ENCODE data around the gene SNRNP48. TPM values are rescaled to one million over a fixed set of nuclear protein-coding genes. Genes with fewer than 3 reads are reported as not detected.

SNRNP48 gene
- total RNA-seq, 5 donors from 2014 or later (not counting 1 experiment from before 2014, with no cell fraction given), result 13.6 to 20.0 (median 17.7) TPM

DNA sequence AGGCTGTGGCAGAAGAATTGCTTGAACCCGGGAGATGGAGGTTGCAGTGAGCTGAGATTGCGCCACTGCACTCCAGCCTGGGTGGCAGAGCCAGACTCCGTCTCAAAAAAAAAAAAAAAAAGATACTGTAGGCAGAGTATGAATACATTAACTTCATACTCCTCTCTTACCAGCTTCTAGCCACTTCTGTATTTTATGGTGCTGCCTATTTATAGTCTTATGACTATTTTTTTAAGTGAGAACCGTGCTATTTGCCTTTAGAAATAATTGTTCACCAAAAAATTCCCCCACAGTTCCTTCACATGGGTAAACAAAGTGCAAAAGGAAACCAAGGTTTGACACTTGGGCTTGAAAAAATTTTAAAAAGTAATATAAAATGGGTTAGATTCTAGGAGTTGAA is 1.5 kb upstream of the SNRNP48 start:
- DNase-seq (no peak), ATAC-seq (replicated peaks in 1 of 4) (no peak)
- peaks cover 8 to 11% of the 10 kb centered on the region in 2 experiments for H3K4me1 ChIP-seq (ENCODE audit: control insufficient read depth in 1 of 2, extremely low read depth in 1 of 2, insufficient read depth in 2 of 2, low read length in 2 of 2)
- no peak overlapping the region for H3K27ac ChIP-seq (ENCODE audit: low read length)
- Mint-ChIP-seq H3K4me1 (peaks cover 47 to 50% (median 47%) of the 10 kb centered on the region in 3 donors), H3K9me3 (no peaks in the 10 kb centered on the region), H3K4me3 (no peak overlapping the region), H3K27ac (no peak overlapping the region), H3K36me3 (peaks cover 4% of the 10 kb centered on the region), H3K27me3 (peaks cover 0 to 13% of the 10 kb centered on the region in 2 donors)
- H3K36me3 ChIP-seq (ENCODE audit: control insufficient read depth in 2 of 2, extremely low read depth in 1 of 2, insufficient read depth in 1 of 2, low read length in 1 of 2), result no peaks in the 10 kb centered on the region
- POLR2A ChIA-PET, result no interaction called here
- WGBS (ENCODE audit: insufficient coverage), result no CpG with 5 or more reads among the region's 4 CpGs
- no peaks in the 10 kb centered on the region for H3K9me3 ChIP-seq
- no peak overlapping the region for H3K4me3 ChIP-seq (ENCODE audit: control insufficient read depth in 1 of 2, extremely low read depth in 1 of 2, low read length in 1 of 2)
- CTCF ChIA-PET, result interaction anchor here in 1 of 2 donors (0.7 kb wide), 1 partner anchor 11 kb away, joined by 6 read pairs; no protein-coding TSS in a partner anchor
- H3K27me3 ChIP-seq (replicated peaks in 1 of 2; ENCODE audit: control insufficient read depth in 2 of 2, extremely low read depth in 1 of 2, insufficient read depth in 2 of 2, low read length in 1 of 2), result peaks cover 0 to 6% of the 10 kb centered on the region in 2 experiments

- H3K9me3 ChIP-seq, result no peaks in the 10 kb centered on the region
- no CpG with 5 or more reads among the region's 3 CpGs for WGBS (ENCODE audit: insufficient coverage)
- DNase-seq (no peak), ATAC-seq (replicated peaks in 1 of 4) (no peak)
- peaks cover 8 to 11% of the 10 kb centered on the region in 2 experiments for H3K4me1 ChIP-seq (ENCODE audit: control insufficient read depth in 1 of 2, extremely low read depth in 1 of 2, insufficient read depth in 2 of 2, low read length in 2 of 2)
- Mint-ChIP-seq H3K4me1 (peaks cover 47 to 50% (median 47%) of the 10 kb centered on the region in 3 donors), H3K27ac (peak overlapping the region; percentile 94 to 98), H3K9me3 (no peaks in the 10 kb centered on the region), H3K27me3 (peaks cover 0 to 10% of the 10 kb centered on the region in 2 donors), H3K4me3 (peak overlapping the region; percentile 98 to 100 (median 99)), H3K36me3 (peaks cover 4% of the 10 kb centered on the region)
- CTCF ChIA-PET, result interaction anchor here (0.5 to 0.7 kb wide), 4 partner anchors 26 to 1720 kb away, joined by 3 to 5 read pairs (median 3); partner anchors contain the start of gene EEF1E1 (in 1 of the 2)
- peaks cover 0 to 1% of the 10 kb centered on the region in 2 donors for H3K36me3 ChIP-seq (ENCODE audit: control insufficient read depth in 2 of 2, extremely low read depth in 1 of 2, insufficient read depth in 1 of 2, low read length in 1 of 2)
- no peak overlapping the region for H3K4me3 ChIP-seq (ENCODE audit: control insufficient read depth in 1 of 2, extremely low read depth in 1 of 2, low read length in 1 of 2)
- POLR2A ChIA-PET, result interaction anchor here (0.6 to 1.5 kb wide), 3 partner anchors 9 to 200 kb away, joined by 4 to 5 read pairs (median 4); no protein-coding TSS in a partner anchor
- peaks cover 0 to 6% of the 10 kb centered on the region in 2 experiments for H3K27me3 ChIP-seq (replicated peaks in 1 of 2; ENCODE audit: control insufficient read depth in 2 of 2, extremely low read depth in 1 of 2, insufficient read depth in 2 of 2, low read length in 1 of 2)
- no peak overlapping the region for H3K27ac ChIP-seq (ENCODE audit: low read length)
Observed at GRCh38 chr6:7589221-7589620, 777 bp upstream of the SNRNP48 start.

- CTCF ChIA-PET, result interaction anchor here in 1 of 2 donors (0.5 kb wide), 1 partner anchor 340 kb away, joined by 6 read pairs; no protein-coding TSS in a partner anchor
- H3K4me1 Mint-ChIP-seq, result peaks cover 46 to 47% (median 47%) of the 10 kb centered on the region in 3 donors
Observed at GRCh38 chr6:7590918-7591302, 912 bp downstream of the SNRNP48 start.

DNA sequence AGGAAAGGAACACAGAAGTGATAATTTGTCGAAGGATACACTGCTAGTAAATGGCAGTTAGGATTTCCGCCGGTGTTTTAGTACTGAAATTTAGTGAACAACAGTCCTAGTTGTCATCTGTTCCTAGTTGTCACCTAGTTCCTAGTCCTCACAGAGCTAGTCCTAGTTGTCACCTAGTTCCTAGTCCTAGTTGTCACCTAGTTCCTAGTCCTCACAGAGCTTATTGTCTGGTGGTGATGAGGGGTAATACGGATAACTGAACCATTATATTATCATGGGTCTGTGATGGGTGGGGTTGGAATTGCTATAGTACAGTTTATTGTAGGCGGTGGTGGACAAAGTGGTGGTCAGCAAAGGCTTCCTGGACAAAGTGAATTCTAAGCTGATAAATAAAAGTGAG is 1.8 kb downstream of the SNRNP48 start:
- H3K36me3 Mint-ChIP-seq, result peaks cover 18% of the 10 kb centered on the region
- 100% methylated on average over 4 of the region's 5 CpGs for WGBS (ENCODE audit: insufficient coverage)
- H3K4me3 Mint-ChIP-seq, result peak overlapping the region; percentile 37 to 100 (median 98)
- POLR2A ChIA-PET, result no interaction called here
- no peak for DNase-seq
- H3K9me3 Mint-ChIP-seq, result no peaks in the 10 kb centered on the region
- no peak for ATAC-seq (replicated peaks in 1 of 4)
- H3K9me3 ChIP-seq, result no peaks in the 10 kb centered on the region
- peak overlapping the region; percentile 3 to 5 for H3K27ac Mint-ChIP-seq
- H3K4me1 ChIP-seq (ENCODE audit: control insufficient read depth in 1 of 2, extremely low read depth in 1 of 2, insufficient read depth in 2 of 2, low read length in 2 of 2), result peaks cover 8 to 11% of the 10 kb centered on the region in 2 experiments
- H3K4me1 Mint-ChIP-seq, result peaks cover 46 to 50% (median 47%) of the 10 kb centered on the region in 3 donors
- H3K36me3 ChIP-seq (ENCODE audit: control insufficient read depth in 2 of 2, extremely low read depth in 1 of 2, insufficient read depth in 1 of 2, low read length in 1 of 2), result peaks cover 0 to 23% of the 10 kb centered on the region in 2 donors
- no peaks in the 10 kb centered on the region for H3K27me3 ChIP-seq (replicated peaks in 1 of 2; ENCODE audit: control insufficient read depth in 2 of 2, extremely low read depth in 1 of 2, insufficient read depth in 2 of 2, low read length in 1 of 2)
- H3K27me3 Mint-ChIP-seq, result no peaks in the 10 kb centered on the region
- no peak overlapping the region for H3K4me3 ChIP-seq (ENCODE audit: control insufficient read depth in 1 of 2, extremely low read depth in 1 of 2, low read length in 1 of 2)
- CTCF ChIA-PET, result no interaction called here
- no peak overlapping the region for H3K27ac ChIP-seq (ENCODE audit: low read length)

More at GRCh38 chr6:7590918-7591302, 912 bp downstream of the SNRNP48 start:
- Mint-ChIP-seq H3K36me3 (peaks cover 12% of the 10 kb centered on the region), H3K27me3 (no peaks in the 10 kb centered on the region), H3K9me3 (no peaks in the 10 kb centered on the region), H3K4me3 (peak overlapping the region; percentile 98 to 100 (median 99)), H3K27ac (peak overlapping the region; percentile 87 to 94)
- POLR2A ChIA-PET, result no interaction called here
- H3K4me3 ChIP-seq (ENCODE audit: control insufficient read depth in 1 of 2, extremely low read depth in 1 of 2, low read length in 1 of 2), result peak overlapping the region; percentile 88 to 89
- no peak overlapping the region for H3K27ac ChIP-seq (ENCODE audit: low read length)
- H3K27me3 ChIP-seq (replicated peaks in 1 of 2; ENCODE audit: control insufficient read depth in 2 of 2, extremely low read depth in 1 of 2, insufficient read depth in 2 of 2, low read length in 1 of 2), result no peaks in the 10 kb centered on the region
- no peak for DNase-seq
- H3K9me3 ChIP-seq, result no peaks in the 10 kb centered on the region
- no peak for ATAC-seq (replicated peaks in 1 of 4)
- peaks cover 8 to 11% of the 10 kb centered on the region in 2 experiments for H3K4me1 ChIP-seq (ENCODE audit: control insufficient read depth in 1 of 2, extremely low read depth in 1 of 2, insufficient read depth in 2 of 2, low read length in 2 of 2)
- H3K36me3 ChIP-seq (ENCODE audit: control insufficient read depth in 2 of 2, extremely low read depth in 1 of 2, insufficient read depth in 1 of 2, low read length in 1 of 2), result peaks cover 0 to 17% of the 10 kb centered on the region in 2 donors
- 65% methylated on average over 7 of the region's 10 CpGs for WGBS (ENCODE audit: insufficient coverage)

DNA sequence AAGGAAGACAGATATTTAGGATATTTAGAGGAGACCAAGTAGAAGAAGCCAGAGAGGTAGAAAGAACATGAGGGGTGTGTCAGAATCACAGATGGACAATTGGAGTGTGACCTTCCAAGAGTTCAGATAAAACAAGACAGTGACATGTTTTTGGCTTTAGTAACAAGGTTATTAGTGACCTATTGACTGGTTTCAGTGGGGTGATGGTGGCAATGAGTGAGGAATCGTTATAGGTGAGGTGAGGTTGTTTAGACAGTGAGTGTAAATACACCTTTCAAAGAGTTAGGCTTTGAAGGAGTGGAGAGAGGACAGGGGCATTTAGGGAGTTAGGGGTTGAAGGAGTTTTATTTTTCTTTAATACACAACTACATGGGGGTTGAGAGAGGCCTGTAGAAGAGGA is 3.2 kb downstream of the SNRNP48 start:
- Histone ChIP-seq H3K27me3 (replicated peaks in 1 of 2; ENCODE audit: control insufficient read depth in 2 of 2, extremely low read depth in 1 of 2, insufficient read depth in 2 of 2, low read length in 1 of 2) (no peaks in the 10 kb centered on the region), H3K4me1 (ENCODE audit: control insufficient read depth in 1 of 2, extremely low read depth in 1 of 2, insufficient read depth in 2 of 2, low read length in 2 of 2) (peaks cover 8 to 11% of the 10 kb centered on the region in 2 experiments), H3K36me3 (ENCODE audit: control insufficient read depth in 2 of 2, extremely low read depth in 1 of 2, insufficient read depth in 1 of 2, low read length in 1 of 2) (peaks cover 0 to 27% of the 10 kb centered on the region in 2 donors), H3K9me3 (no peaks in the 10 kb centered on the region), H3K4me3 (ENCODE audit: control insufficient read depth in 1 of 2, extremely low read depth in 1 of 2, low read length in 1 of 2) (no peak overlapping the region), H3K27ac (ENCODE audit: low read length) (no peak overlapping the region)
- H3K9me3 Mint-ChIP-seq, result no peaks in the 10 kb centered on the region
- peak overlapping the region in 1 of 2 donors; percentile 11 for H3K27ac Mint-ChIP-seq
- no peak for ATAC-seq (replicated peaks in 1 of 4)
- POLR2A ChIA-PET, result no interaction called here
- DNase-seq, result no peak
- H3K4me1 Mint-ChIP-seq, result peaks cover 42 to 46% (median 45%) of the 10 kb centered on the region in 3 donors
- CTCF ChIA-PET, result no interaction called here
- peaks cover 23% of the 10 kb centered on the region for H3K36me3 Mint-ChIP-seq
- no peak overlapping the region for H3K4me3 Mint-ChIP-seq
- H3K27me3 Mint-ChIP-seq, result no peaks in the 10 kb centered on the region
- no CpG with 5 or more reads among the region's 1 CpG for WGBS (ENCODE audit: insufficient coverage)

DNA sequence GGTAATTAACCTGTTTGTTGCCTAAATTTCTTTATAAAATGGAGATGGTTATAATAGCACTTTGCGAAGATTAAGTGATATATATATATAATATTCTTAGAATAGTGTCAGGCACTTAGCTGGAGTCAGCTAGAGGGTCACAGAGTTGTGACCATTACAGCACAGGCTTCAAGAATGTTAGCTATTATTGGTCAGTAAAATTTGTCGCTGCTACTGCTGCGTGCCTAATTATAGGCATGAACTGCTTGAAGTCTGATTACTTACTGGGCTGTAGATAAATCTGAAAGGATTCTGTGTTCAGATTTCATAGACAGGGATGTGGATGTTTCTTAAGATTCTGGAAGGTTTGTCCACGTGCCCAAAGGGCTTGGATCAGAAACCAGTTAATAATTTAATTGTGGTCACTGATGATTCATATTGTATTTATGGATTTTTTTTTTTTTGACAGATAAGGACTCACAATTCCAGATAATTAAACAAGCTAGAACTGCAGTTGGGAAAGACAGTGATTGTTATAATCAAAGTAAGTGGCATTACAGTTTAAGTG is 4.7 kb downstream of the SNRNP48 start:
- 89% methylated on average over 3 of the region's 4 CpGs for WGBS (ENCODE audit: insufficient coverage)
- Histone ChIP-seq H3K27ac (ENCODE audit: low read length) (no peak overlapping the region), H3K9me3 (no peaks in the 10 kb centered on the region), H3K4me3 (ENCODE audit: control insufficient read depth in 1 of 2, extremely low read depth in 1 of 2, low read length in 1 of 2) (no peak overlapping the region), H3K27me3 (replicated peaks in 1 of 2; ENCODE audit: control insufficient read depth in 2 of 2, extremely low read depth in 1 of 2, insufficient read depth in 2 of 2, low read length in 1 of 2) (no peaks in the 10 kb centered on the region), H3K4me1 (ENCODE audit: control insufficient read depth in 1 of 2, extremely low read depth in 1 of 2, insufficient read depth in 2 of 2, low read length in 2 of 2) (peaks cover 8% of the 10 kb centered on the region in 2 experiments), H3K36me3 (ENCODE audit: control insufficient read depth in 2 of 2, extremely low read depth in 1 of 2, insufficient read depth in 1 of 2, low read length in 1 of 2) (peaks cover 0 to 30% of the 10 kb centered on the region in 2 donors)
- no peak overlapping the region for H3K4me3 Mint-ChIP-seq
- no peak for DNase-seq
- no peaks in the 10 kb centered on the region for H3K27me3 Mint-ChIP-seq
- CTCF ChIA-PET, result interaction anchor here in 1 of 2 donors (0.6 kb wide), 1 partner anchor 22 kb away, joined by 5 read pairs; no protein-coding TSS in a partner anchor
- H3K27ac Mint-ChIP-seq, result no peak overlapping the region
- peaks cover 32% of the 10 kb centered on the region for H3K36me3 Mint-ChIP-seq
- POLR2A ChIA-PET, result interaction anchor here in 1 of 2 donors (0.5 kb wide), 1 partner anchor 130 kb away, joined by 3 read pairs; no protein-coding TSS in a partner anchor
- H3K4me1 Mint-ChIP-seq, result peaks cover 35 to 39% (median 36%) of the 10 kb centered on the region in 3 donors
- no peaks in the 10 kb centered on the region for H3K9me3 Mint-ChIP-seq
- ATAC-seq (replicated peaks in 1 of 4), result no peak
